Measurements from ENCODE around the gene CCDC73. TPM values are rescaled to one million over a fixed set of nuclear protein-coding genes. Genes with fewer than 3 reads are reported as not detected.
A peak's percentile ranks its signal among the peaks of the same experiment; 100 is the strongest.
"Not testable (repeated sequence)": the region's sequence is repeated elsewhere in the genome, so short reads cannot be mapped to it uniquely, and the experiment has no call there.

Gene CCDC73
- 0.03 TPM in 1 of 2 replicates, not detected in the other for total RNA-seq (2014; rRNA removed; shearing (Covaris generic))
- polyA plus RNA-seq (2015; cell fraction: cytosol; rRNA removed): not detected in 2 replicates
- polyA plus RNA-seq (2015; cell fraction: nucleus; rRNA removed): not detected in 2 replicates

DNA sequence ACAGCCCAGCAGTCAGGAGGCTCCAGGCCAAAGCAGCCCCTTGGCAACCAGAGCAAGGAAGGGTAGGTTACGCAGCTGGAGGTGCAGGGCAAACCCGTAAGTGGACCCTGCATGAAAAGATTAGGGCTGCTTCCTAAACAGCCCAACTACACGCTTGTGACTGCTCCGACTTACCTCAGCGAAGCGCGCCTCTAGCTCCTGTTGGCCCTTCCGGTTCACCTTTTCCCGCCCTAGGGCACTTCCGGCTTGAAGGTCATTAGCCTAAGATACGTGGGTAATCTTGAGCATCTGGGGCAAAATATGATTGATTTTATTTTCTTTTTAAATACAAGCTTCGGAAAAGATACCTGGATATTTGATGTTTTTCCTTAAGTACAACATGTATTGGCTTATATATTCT is at the start of gene CCDC73:
CCDC73 (minus strand) TSS at position 224 of the 400 bp plus-strand sequence. CDS start 34,419 bp downstream, outside the sequence.
- DNase-seq (ENCODE audit: low read depth): no peak

- DNase-seq (ENCODE audit: low read depth): no peak
These were observed 49.1 kb upstream of the CCDC73 start for GRCh38 chr11:32843544-32843943.

DNA sequence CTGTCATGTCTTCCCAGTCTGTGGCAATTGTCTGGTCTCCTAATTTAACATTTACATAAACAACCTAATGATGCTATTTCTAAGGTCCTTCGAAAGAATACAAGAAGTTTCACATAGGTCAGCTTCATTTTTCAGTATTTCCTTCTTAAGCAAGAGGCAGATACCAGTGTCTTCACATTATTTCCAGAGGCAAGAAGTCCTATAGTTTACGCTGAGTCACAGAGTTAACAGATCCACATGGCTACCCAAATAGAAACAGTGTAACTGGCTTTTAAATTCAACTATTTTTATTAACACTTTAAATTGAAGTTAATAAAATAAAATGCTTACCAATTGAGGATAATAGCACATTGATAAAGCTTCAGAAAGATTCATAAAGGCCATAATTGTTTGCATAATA is 46.1 kb upstream of the CCDC73 start:
- no peak for DNase-seq (ENCODE audit: low read depth)

GRCh38 chr11:32839308-32839707 is 44.8 kb upstream of the CCDC73 start:
- no peak for DNase-seq (ENCODE audit: low read depth)

GRCh38 chr11:32838505-32839274 is 44.2 kb upstream of the CCDC73 start:
- DNase-seq (ENCODE audit: low read depth): peak; percentile 6

- no peak for DNase-seq (ENCODE audit: low read depth)
These were observed 42.5 kb upstream of the CCDC73 start for GRCh38 chr11:32836946-32837345.

GRCh38 chr11:32833921-32834320 is 39.5 kb upstream of the CCDC73 start:
- no peak for DNase-seq (ENCODE audit: low read depth)

DNA sequence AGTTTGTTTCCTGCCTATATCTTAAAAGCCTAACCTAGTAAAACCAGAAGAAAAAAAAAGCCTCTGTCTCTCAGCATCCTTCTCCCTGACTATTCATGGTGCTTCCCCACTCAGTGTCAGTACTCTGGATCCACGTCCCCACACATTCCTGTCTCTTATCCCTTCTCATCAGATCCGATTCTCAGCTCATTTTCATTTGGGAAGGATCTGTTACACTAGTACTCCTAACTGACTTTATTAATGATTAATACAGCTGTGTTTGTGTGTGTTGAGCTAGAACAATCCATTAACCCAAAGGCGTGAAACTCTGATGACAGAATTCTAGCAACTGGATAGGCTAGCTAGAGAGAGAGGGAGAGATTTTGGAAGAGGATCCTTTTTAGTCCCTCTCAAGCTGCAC is 36.8 kb upstream of the CCDC73 start:
- DNase-seq (ENCODE audit: low read depth): no peak

- DNase-seq (ENCODE audit: low read depth): no peak
These were observed 36.3 kb upstream of the CCDC73 start for GRCh38 chr11:32830796-32831195.

- DNase-seq (ENCODE audit: low read depth): no peak
These were observed 35.9 kb upstream of the CCDC73 start for GRCh38 chr11:32830413-32830738.

- peak; percentile 31 for DNase-seq (ENCODE audit: low read depth)
These were observed 35.4 kb upstream of the CCDC73 start, which contains the start of gene PRRG4 for GRCh38 chr11:32829680-32830412. Gene PRRG4 (plus strand): TSS chr11:32829927. CDS start chr11:32830530, 603 bp downstream.

DNA sequence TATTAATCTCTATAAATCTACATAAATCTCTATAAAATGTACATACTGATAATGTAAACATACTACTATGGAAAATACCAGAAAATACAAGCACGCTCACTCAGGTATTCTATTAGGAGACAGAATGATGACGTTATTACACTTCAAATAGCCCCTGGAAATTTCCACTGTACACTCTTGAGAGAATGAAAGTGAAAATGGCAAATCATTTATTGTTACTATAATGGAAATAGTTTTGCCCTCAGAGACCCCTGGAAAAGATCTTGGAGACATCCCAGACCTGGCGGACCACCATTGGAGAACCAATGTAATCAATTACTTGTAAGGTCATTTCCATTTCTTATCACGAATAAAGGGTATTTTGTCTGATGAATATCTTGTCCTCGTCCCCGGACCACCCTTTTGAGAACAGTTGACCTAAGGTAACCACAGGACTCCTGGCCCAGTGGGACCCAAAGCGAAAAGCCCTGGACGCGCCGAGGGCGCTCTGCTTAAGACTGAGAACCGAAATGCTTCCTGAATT is 34.8 kb upstream of the CCDC73 start:
- DNase-seq (ENCODE audit: low read depth): no peak

GRCh38 chr11:32827276-32827675 is 32.8 kb upstream of the CCDC73 start:
- no peak for DNase-seq (ENCODE audit: low read depth)

GRCh38 chr11:32826113-32826512 is 31.7 kb upstream of the CCDC73 start:
- no peak for DNase-seq (ENCODE audit: low read depth)

DNA sequence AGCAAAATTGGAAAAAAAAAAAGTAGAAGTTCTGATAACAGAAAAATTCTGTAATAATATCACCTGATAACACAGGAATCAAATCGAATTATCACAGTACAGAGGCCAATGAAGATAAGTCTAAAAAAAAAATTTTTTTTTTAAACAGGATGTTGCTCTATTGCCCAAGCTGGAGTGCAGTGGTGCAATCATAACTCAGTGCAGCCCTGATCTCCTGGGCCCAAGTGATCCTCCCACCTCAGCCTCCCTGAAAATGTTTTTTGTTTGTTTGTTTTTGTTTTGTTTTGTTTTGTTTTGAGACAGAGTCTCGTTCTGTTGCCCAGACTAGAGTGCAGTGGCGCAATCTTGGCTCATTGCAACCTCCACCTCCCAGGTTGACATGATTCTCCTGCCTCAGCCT is 29.2 kb upstream of the CCDC73 start:
- DNase-seq (ENCODE audit: low read depth): not testable (repeated sequence)

DNA sequence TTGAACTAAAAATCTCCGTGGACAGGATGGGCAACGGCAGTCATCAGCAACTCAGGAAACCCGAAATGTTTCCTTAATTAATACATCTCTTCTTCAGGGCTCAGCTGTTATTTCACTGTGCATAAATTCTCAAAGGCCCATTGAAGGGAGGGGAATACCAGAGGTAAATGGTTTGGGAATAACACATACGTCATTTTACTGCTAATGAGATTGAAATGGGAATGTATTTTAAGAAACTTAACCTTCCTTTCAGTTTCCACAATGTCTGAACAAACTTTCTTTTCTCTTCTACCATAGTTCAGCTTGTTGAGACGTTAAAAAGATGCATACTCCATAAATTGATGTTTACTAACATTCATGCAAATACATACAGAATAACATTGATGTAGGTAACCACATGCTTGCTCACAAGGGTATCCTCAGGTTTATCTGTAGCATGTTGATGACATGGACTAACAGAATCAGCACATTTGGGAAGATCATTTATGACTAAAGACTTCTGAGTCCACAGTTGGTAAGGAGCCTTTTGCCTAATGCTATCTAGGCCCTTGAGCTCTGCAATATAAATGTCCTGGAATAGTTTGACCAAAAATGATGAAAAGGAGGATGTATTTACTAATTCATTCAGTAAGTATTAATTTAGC is 27.6 kb upstream of the CCDC73 start:
- no peak for DNase-seq (ENCODE audit: low read depth)

DNA sequence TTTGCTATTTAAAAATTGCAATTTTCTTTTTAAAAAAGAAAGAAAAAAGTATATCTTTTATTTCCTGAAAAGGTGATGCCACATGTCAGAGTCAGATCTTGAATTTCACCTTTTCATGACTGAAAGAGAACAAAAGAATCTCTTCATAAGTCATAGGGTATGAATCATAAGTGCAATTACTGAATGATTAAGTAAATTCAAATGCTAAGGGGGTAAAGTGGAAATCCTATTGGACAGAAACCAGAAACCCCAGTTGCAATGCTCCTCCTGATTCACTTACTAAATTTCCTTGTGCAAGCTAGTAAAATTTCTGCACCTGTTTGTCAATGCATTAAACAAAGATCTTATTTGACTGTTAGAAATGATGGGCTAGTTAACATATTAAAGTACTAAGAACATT is 27.1 kb upstream of the CCDC73 start:
- peak; percentile 88 for DNase-seq (ENCODE audit: low read depth)

GRCh38 chr11:32820497-32820896 is 26.0 kb upstream of the CCDC73 start:
- no peak for DNase-seq (ENCODE audit: low read depth)

DNA sequence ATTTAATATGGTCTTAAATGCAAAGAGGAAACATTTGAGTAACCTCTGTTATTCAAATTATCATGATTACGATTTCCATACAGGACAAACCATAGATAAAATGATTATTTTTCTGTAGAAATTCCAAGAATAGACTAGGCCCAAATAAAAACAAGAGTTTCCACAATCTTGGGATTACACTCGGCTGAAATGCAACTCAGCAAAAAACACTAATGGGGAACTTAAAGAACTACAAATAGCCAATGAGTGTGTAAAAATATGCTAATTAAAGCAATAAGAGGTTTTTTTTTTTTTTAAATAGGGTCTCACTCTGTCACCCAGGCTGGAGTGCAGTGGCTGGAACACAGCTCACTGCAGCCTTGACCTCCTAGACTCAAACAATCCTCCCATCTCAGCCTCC is 24.7 kb upstream of the CCDC73 start:
- DNase-seq (ENCODE audit: low read depth): no peak

DNA sequence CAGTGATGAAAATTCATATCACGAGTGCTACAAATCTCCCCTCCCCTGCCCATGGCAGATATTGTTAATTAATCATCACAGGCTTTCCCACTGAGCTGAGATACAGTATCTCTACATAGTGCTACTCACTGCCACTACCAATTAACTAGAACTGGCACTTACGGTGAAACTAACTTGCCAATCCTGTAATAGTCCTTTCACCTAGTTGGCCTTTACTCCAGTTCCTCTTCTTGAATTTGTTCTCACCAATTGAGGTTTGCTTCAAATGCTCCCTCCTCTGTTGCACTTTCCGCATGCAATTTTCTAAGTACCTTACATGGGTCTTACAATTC is 23.4 kb upstream of the CCDC73 start:
- no peak for DNase-seq (ENCODE audit: low read depth)

DNA sequence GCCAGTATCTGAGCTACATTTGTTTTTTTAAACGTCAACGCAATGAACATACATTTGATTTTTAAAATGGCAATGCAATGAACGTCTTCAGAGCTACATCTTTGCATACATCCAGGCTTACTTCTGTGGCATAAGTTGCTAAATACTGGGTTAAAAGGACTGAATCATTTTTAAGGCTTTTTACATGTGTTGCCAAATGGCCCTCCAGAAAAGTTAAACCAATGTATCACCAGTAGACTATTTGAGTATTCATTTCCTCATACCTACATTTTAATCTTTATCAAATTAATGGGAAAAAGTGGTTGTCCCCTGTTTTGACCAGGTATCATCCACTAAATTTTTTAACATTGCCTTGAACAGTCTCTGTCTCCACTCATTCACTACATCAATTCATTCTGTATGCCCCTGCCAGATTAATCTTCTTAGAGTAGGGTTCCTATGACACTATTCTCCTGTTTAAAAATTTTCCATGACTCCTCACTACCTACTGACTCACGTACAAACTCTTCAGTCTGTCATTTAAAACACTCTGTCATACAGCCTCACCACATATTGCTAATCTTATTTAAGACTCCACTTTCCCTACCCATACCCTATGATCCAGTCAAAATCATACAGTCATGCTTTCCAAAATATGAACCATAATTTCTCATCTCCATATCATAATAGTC is 22.9 kb upstream of the CCDC73 start:
- DNase-seq (ENCODE audit: low read depth): peak; percentile 52

All from HT1080 (cell line).